Gastroesophageal sphincter (tissue), 4 donors: ENCODE data around the gene APP. TPM values are rescaled to one million over a fixed set of nuclear protein-coding genes. Genes with fewer than 3 reads are reported as not detected.

Experiments used
- ATAC-seq: fragments of 150-250 bp; one replicate; pipeline ENCODE4 v1.9.1; 2016; ENCODE audit warnings: mild to moderate bottlenecking, moderate library complexity
- H3K27ac ChIP-seq, 4 donors: fragments of 200-600 bp; sonication (generic) in 3 of 4; 1 replicate in 3 of 4; 2 replicates in 1 of 4; pipeline ENCODE4 v1.5.1; 2016 to 2019
- H3K27me3 ChIP-seq: fragments of 200-600 bp; sonication (generic); one replicate; pipeline ENCODE4 v1.5.1; 2019
- H3K36me3 ChIP-seq, 2 donors: fragments of 200-600 bp; sonication (generic); one replicate each; pipeline ENCODE4 v1.5.1; 2019; ENCODE audit warnings: control low read depth in 1 of 2
- H3K4me1 ChIP-seq, 3 donors: fragments of 200-600 bp; sonication (generic); 1 replicate in 2 of 3; 2 replicates in 1 of 3; pipeline ENCODE4 v1.5.1; 2016 to 2019; ENCODE audit warnings: control low read depth in 2 of 3
- H3K4me3 ChIP-seq, 2 donors: fragments of 200-600 bp; sonication (generic); one replicate each; pipeline ENCODE4 v1.5.1; 2019; ENCODE audit warnings: mild to moderate bottlenecking in 1 of 2, moderate library complexity in 1 of 2
- H3K9me3 ChIP-seq, 3 donors: fragments of 200-600 bp; sonication (generic); one replicate each; pipeline ENCODE4 v1.5.1; 2017 to 2019; ENCODE audit warnings: control low read depth in 2 of 3
- CTCF ChIP-seq, 4 experiments: fragments of 200-600 bp in 2 of 4; fragments of 450-650 bp in 2 of 4; sonication (generic) in 1 of 4; IDR thresholded peaks; one replicate each; pipeline ENCODE4 v1.5.1; 2017 to 2019; ENCODE audit warnings: antibody characterized with exemption in 4 of 4, mild to moderate bottlenecking in 2 of 4, moderate library complexity in 2 of 4
- EP300 ChIP-seq: sonication (generic); formaldehyde crosslinking; IDR thresholded peaks from one replicate; pipeline ENCODE4 v1.6.1; 2017; ENCODE audit warnings: antibody characterized with exemption, mild to moderate bottlenecking
- POLR2A ChIP-seq, 2 donors: fragments of 450-650 bp; IDR thresholded peaks; one replicate each; pipeline ENCODE4 v1.6.1; 2017; ENCODE audit warnings: antibody characterized with exemption in 2 of 2, mild to moderate bottlenecking in 2 of 2, moderate library complexity in 1 of 2
- POLR2AphosphoS5 ChIP-seq: sonication (generic); formaldehyde crosslinking; IDR thresholded peaks from one replicate; pipeline ENCODE4 v1.6.1; 2017; ENCODE audit warnings: antibody characterized with exemption
- WGBS, 2 donors: methylation state at CpG; one replicate each; pipeline ENCODE4 v1.1.5; 2018; ENCODE audit warnings: low coverage in 1 of 2; 5-methylcytosine and 5-hydroxymethylcytosine counted together
- total RNA-seq, 4 donors: library from RNA; depleted of rRNA; stranded (reverse); fragments of >200 nt; gene quantifications; one replicate each; pipeline ENCODE4 v1.1.0, GENCODE V29; 2016

The APP gene
- total RNA-seq: 100 to 1,000 TPM; 282 to 724 (median 545) TPM

- Histone ChIP-seq H3K4me1 (peaks cover 0 to 44% (median 18%) of the 10 kb centered on the region in 3 donors), H3K4me3 (peak within 1 kb of the TSS; percentile 83 to 95), H3K9me3 (no peaks in the 10 kb centered on the region), H3K36me3 (no peaks in the 10 kb centered on the region), H3K27me3 (no peaks in the 10 kb centered on the region), H3K27ac (peak within 1 kb of the TSS; percentile 37 to 90 (median 88))
- TF ChIP-seq POLR2A (IDR thresholded peaks at IDR 0.05) (peak; percentile 71 to 75), CTCF (IDR thresholded peaks at IDR 0.05) (peak; percentile 96 to 99 (median 99)), POLR2AphosphoS5 (peak; percentile 88), EP300 (no peak)
- WGBS, 2 donors: 0% methylated on average over 4 to 5 of the region's 88 CpGs
- peak; percentile 89 for ATAC-seq
Observed at GRCh38 chr21:26170471-26171257, at the start of gene APP. APP (minus strand) TSS chr21:26170770; CDS start chr21:26170620, 150 bp downstream.

GRCh38 chr21:26212220-26212619, 41.6 kb upstream of the APP start:
- no peak for ATAC-seq
- 76 to 81% methylated on average over 5 to 8 of the region's 9 CpGs for WGBS, 2 donors
- TF ChIP-seq POLR2A (IDR thresholded peaks at IDR 0.05): no peak
- TF ChIP-seq CTCF (IDR thresholded peaks at IDR 0.05): no peak
- TF ChIP-seq POLR2AphosphoS5: no peak
- TF ChIP-seq EP300: no peak
- no peaks in the 10 kb centered on the region for H3K9me3 ChIP-seq
- no peak overlapping the region for H3K27ac ChIP-seq
- no peaks in the 10 kb centered on the region for H3K36me3 ChIP-seq
- H3K4me3 ChIP-seq: no peak overlapping the region
- H3K4me1 ChIP-seq: no peaks in the 10 kb centered on the region
- no peaks in the 10 kb centered on the region for H3K27me3 ChIP-seq

GRCh38 chr21:26210614-26211013, 40.0 kb upstream of the APP start:
- no peak for TF ChIP-seq POLR2A (IDR thresholded peaks at IDR 0.05)
- no peak for TF ChIP-seq EP300
- no peak for TF ChIP-seq CTCF (IDR thresholded peaks at IDR 0.05)
- no peak for TF ChIP-seq POLR2AphosphoS5
- Histone ChIP-seq H3K4me1 (no peaks in the 10 kb centered on the region), H3K9me3 (no peaks in the 10 kb centered on the region), H3K36me3 (no peaks in the 10 kb centered on the region), H3K4me3 (no peak overlapping the region), H3K27me3 (no peaks in the 10 kb centered on the region), H3K27ac (no peak overlapping the region)
- WGBS, 2 donors: 69 to 73% methylated on average over 3 of the region's 3 CpGs
- ATAC-seq: no peak

- Histone ChIP-seq H3K4me1 (no peaks in the 10 kb centered on the region), H3K9me3 (no peaks in the 10 kb centered on the region), H3K4me3 (no peak overlapping the region), H3K27me3 (no peaks in the 10 kb centered on the region), H3K27ac (no peak overlapping the region), H3K36me3 (no peaks in the 10 kb centered on the region)
- ATAC-seq: no peak
- WGBS, 2 donors: 80 to 84% methylated on average over 3 of the region's 3 CpGs
- no peak for TF ChIP-seq EP300
Observed at GRCh38 chr21:26207021-26207420, 36.5 kb upstream of the APP start.

- Histone ChIP-seq H3K4me1 (no peaks in the 10 kb centered on the region), H3K36me3 (no peaks in the 10 kb centered on the region), H3K9me3 (no peaks in the 10 kb centered on the region), H3K27me3 (no peaks in the 10 kb centered on the region), H3K27ac (no peak overlapping the region), H3K4me3 (no peak overlapping the region)
- 46 to 60% methylated on average over 4 of the region's 4 CpGs for WGBS, 2 donors
- TF ChIP-seq EP300: no peak
- TF ChIP-seq CTCF (IDR thresholded peaks at IDR 0.05): no peak
- no peak for TF ChIP-seq POLR2A (IDR thresholded peaks at IDR 0.05)
- TF ChIP-seq POLR2AphosphoS5: no peak
- ATAC-seq: no peak
Observed at GRCh38 chr21:26199456-26199855, 28.9 kb upstream of the APP start.
